Testis (tissue), 3 donors: Measurements from ENCODE around the gene DALRD3. TPM values are rescaled to one million over a fixed set of nuclear protein-coding genes. Genes with fewer than 3 reads are reported as not detected.

ENCODE experiments used
- DNase-seq: peaks from one replicate; pipeline ENCODE4 v3.0.0-alpha.2; 2019
- H3K27ac ChIP-seq, 2 donors: fragments of 200-600 bp; sonication (generic); one replicate each; pipeline ENCODE4 v1.5.1; 2019
- H3K27me3 ChIP-seq: fragments of 200-600 bp; sonication (generic); one replicate; pipeline ENCODE4 v1.5.1; 2019
- H3K36me3 ChIP-seq: fragments of 200-600 bp; sonication (generic); one replicate; pipeline ENCODE4 v1.5.1; 2017; ENCODE audit warnings: low read depth; ENCODE audit errors: missing control alignments
- H3K4me1 ChIP-seq: fragments of 200-600 bp; sonication (generic); one replicate; pipeline ENCODE4 v1.5.1; 2019
- H3K4me3 ChIP-seq, 2 donors: fragments of 200-600 bp; sonication (generic); one replicate each; pipeline ENCODE4 v1.5.1; 2017 to 2019
- H3K9me3 ChIP-seq: fragments of 200-600 bp; sonication (generic); one replicate; pipeline ENCODE4 v1.5.1; 2017
- CTCF ChIP-seq, 3 experiments: fragments of 450-650 bp in 2 of 3; fragments of 200-600 bp in 1 of 3; sonication (generic) in 1 of 3; IDR thresholded peaks; one replicate each; pipeline ENCODE4 v1.5.1; 2016 to 2019; ENCODE audit warnings: antibody characterized with exemption in 3 of 3, mild to moderate bottlenecking in 2 of 3, moderate library complexity in 1 of 3
- POLR2A ChIP-seq: fragments of 450-650 bp; IDR thresholded peaks from one replicate; pipeline ENCODE4 v1.6.1; 2017; ENCODE audit warnings: antibody characterized with exemption, mild to moderate bottlenecking, moderate library complexity
- WGBS, 2 donors: methylation state at CpG; one replicate each; pipeline ENCODE4 v1.1.5; 2018; 5-methylcytosine and 5-hydroxymethylcytosine counted together
- intact Hi-C: fragments of 100-400 bp; cut with DNase I; formaldehyde crosslinking; loops from one replicate; pipeline ENCODE4 v1.15.1; 2023; ENCODE audit warnings: low total_unique reads
- polyA plus RNA-seq: library from polyadenylated mRNA; stranded (reverse); fragments of 350-450 nt; fragmentation: Illumina TruSeq; extraction: RNeasy Lipid Tissue Mini Kit (QIAGEN cat#74804); gene quantifications from one replicate; pipeline ENCODE4 v1.2.3, GENCODE V29; 2014; ENCODE audit warnings: low read depth, low replicate concordance; ENCODE audit not compliant: insufficient read depth
- total RNA-seq, 2 donors: library from RNA; depleted of rRNA; stranded (reverse); fragments of >200 nt; gene quantifications; one replicate each; pipeline ENCODE4 v1.2.3, GENCODE V29; 2016

The DALRD3 gene
- total and polyA plus RNA-seq, 3 donors from 2014 or later = 92.0 to 121 (median 106) TPM

- no peaks in the 10 kb centered on the region for H3K36me3 ChIP-seq
These were observed 33.7 kb downstream of the DALRD3 start for GRCh38 chr3:48984663-48985062.

GRCh38 chr3:48983096-48983495 lies 35.3 kb downstream of the DALRD3 start:
- TF ChIP-seq POLR2A (no peak), CTCF (IDR thresholded peaks at IDR 0.05) (no peak)
- intact Hi-C loops = no loop called here
- Histone ChIP-seq H3K4me1 (no peaks in the 10 kb centered on the region), H3K27ac (no peak overlapping the region), H3K9me3 (no peaks in the 10 kb centered on the region), H3K4me3 (no peak overlapping the region), H3K36me3 (no peaks in the 10 kb centered on the region), H3K27me3 (no peaks in the 10 kb centered on the region)
- WGBS, 2 donors = 95 to 96% methylated on average over 4 of the region's 4 CpGs
- DNase-seq = no peak

More at GRCh38 chr3:48984663-48985062, 33.7 kb downstream of the DALRD3 start:
- H3K27me3 ChIP-seq = no peaks in the 10 kb centered on the region
- no peak for DNase-seq
- H3K27ac ChIP-seq = no peak overlapping the region
- peaks cover 6% of the 10 kb centered on the region for H3K4me1 ChIP-seq
- intact Hi-C loops = no loop called here
- TF ChIP-seq CTCF (IDR thresholded peaks at IDR 0.05) = no peak
- TF ChIP-seq POLR2A = no peak
- no peaks in the 10 kb centered on the region for H3K9me3 ChIP-seq
- H3K4me3 ChIP-seq = no peak overlapping the region

- TF ChIP-seq POLR2A (no peak), CTCF (IDR thresholded peaks at IDR 0.05) (no peak)
- intact Hi-C loops = no loop called here
- no peaks in the 10 kb centered on the region for H3K36me3 ChIP-seq
These were observed 35.7 kb downstream of the DALRD3 start for GRCh38 chr3:48982686-48983085.

GRCh38 chr3:48982016-48982415 lies 36.4 kb downstream of the DALRD3 start:
- TF ChIP-seq CTCF (IDR thresholded peaks at IDR 0.05) (no peak), POLR2A (no peak)
- H3K36me3 ChIP-seq = no peaks in the 10 kb centered on the region

More at GRCh38 chr3:48982686-48983085, 35.7 kb downstream of the DALRD3 start:
- Histone ChIP-seq H3K27me3 (no peaks in the 10 kb centered on the region), H3K27ac (no peak overlapping the region), H3K4me3 (no peak overlapping the region), H3K9me3 (no peaks in the 10 kb centered on the region), H3K4me1 (peaks cover 3% of the 10 kb centered on the region)
- no peak for DNase-seq
- WGBS, 2 donors = 75 to 79% methylated on average over 5 of the region's 5 CpGs

GRCh38 chr3:48980295-48980694 lies 38.1 kb downstream of the DALRD3 start:
- H3K36me3 ChIP-seq = no peaks in the 10 kb centered on the region
- TF ChIP-seq POLR2A = no peak
- TF ChIP-seq CTCF (IDR thresholded peaks at IDR 0.05) = no peak

More at GRCh38 chr3:48982016-48982415, 36.4 kb downstream of the DALRD3 start:
- no peak overlapping the region for H3K27ac ChIP-seq
- no peak overlapping the region for H3K4me3 ChIP-seq
- no peak for DNase-seq
- no peaks in the 10 kb centered on the region for H3K9me3 ChIP-seq
- H3K4me1 ChIP-seq = peaks cover 8% of the 10 kb centered on the region
- intact Hi-C loops = no loop called here
- no peaks in the 10 kb centered on the region for H3K27me3 ChIP-seq

More at GRCh38 chr3:48980295-48980694, 38.1 kb downstream of the DALRD3 start:
- WGBS, 2 donors = 86 to 99% methylated on average over 4 of the region's 4 CpGs
- no peak overlapping the region for H3K4me3 ChIP-seq
- no peak for DNase-seq
- H3K27me3 ChIP-seq = no peaks in the 10 kb centered on the region
- no peaks in the 10 kb centered on the region for H3K9me3 ChIP-seq
- H3K27ac ChIP-seq = no peak overlapping the region
- peaks cover 8% of the 10 kb centered on the region for H3K4me1 ChIP-seq
- intact Hi-C loops = no loop called here
